IMR-90 (cell line): ENCODE results near the gene SLC7A6. TPM values are rescaled to one million over a fixed set of nuclear protein-coding genes. Genes with fewer than 3 reads are reported as not detected.

Source experiments
- ATAC-seq: fragments of 200-7000 bp; cut with Tn5 transposase; 2 replicates; pipeline ENCODE4 v1.9.1; 2020; ENCODE audit warnings: low read depth, mild to moderate bottlenecking, moderate library complexity
- BruUV-seq: library from RNA; stranded (reverse); fragments of 400-500 nt; replicated peaks from 2 replicates; lab custom pipeline; 2021; lab: Mats Ljungman, UMichigan
- CTCF ChIA-PET: fragments of 300-600 bp; formaldehyde crosslinking; extraction: SDS; loops from one replicate; lab custom pipeline; 2021; ENCODE audit warnings: antibody characterized with exemption; lab: Yijun Ruan, JAX
- POLR2A ChIA-PET: fragments of 300-600 bp; sonication (Branson Sonifier 250); formaldehyde crosslinking; loops from one replicate; lab custom pipeline; 2022; ENCODE audit warnings: antibody characterized with exemption; ENCODE audit not compliant: unreplicated experiment; lab: Charles Lee
- DNase-seq: peaks from one replicate; pipeline ENCODE4 v3.0.0; 2013
- H2AFZ ChIP-seq: replicated peaks from 2 replicates; pipeline ENCODE3; 2013; ENCODE audit warnings: low read length, mild to moderate bottlenecking; ENCODE audit not compliant: poor library complexity
- H2AK5ac ChIP-seq: 2 replicates; pipeline ENCODE4 v1.6.1; 2013; ENCODE audit warnings: low read depth, low read length, inconsistent platforms
- H2AK9ac ChIP-seq: replicated peaks from 2 replicates; pipeline ENCODE3; 2013; ENCODE audit warnings: mild to moderate bottlenecking, low read depth, low read length, moderate library complexity; ENCODE audit not compliant: poor library complexity
- H2BK120ac ChIP-seq: 2 replicates; pipeline ENCODE4 v1.6.1; 2013; ENCODE audit warnings: low read depth, low read length, inconsistent platforms
- H2BK15ac ChIP-seq: 3 replicates; pipeline ENCODE4 v1.6.1; 2013; ENCODE audit warnings: low read depth, low read length, inconsistent platforms
- H2BK20ac ChIP-seq: 2 replicates; pipeline ENCODE4 v1.6.1; 2013; ENCODE audit warnings: low read depth, mild to moderate bottlenecking, inconsistent platforms, low read length, moderate library complexity
- H2BK5ac ChIP-seq: 2 replicates; pipeline ENCODE4 v1.6.1; 2013; ENCODE audit warnings: mild to moderate bottlenecking, low read depth, low read length, inconsistent platforms; ENCODE audit not compliant: poor library complexity, severe bottlenecking
- H3K14ac ChIP-seq: replicated peaks from 2 replicates; pipeline ENCODE4 v1.6.1; 2013; ENCODE audit warnings: low read depth, low read length, inconsistent platforms
- H3K18ac ChIP-seq: 2 replicates; pipeline ENCODE4 v1.6.1; 2013; ENCODE audit warnings: low read depth, low read length, control low read depth
- H3K23ac ChIP-seq: 2 replicates; pipeline ENCODE4 v1.6.1; 2013; ENCODE audit warnings: low read depth, low read length, inconsistent platforms
- H3K27ac ChIP-seq: 2 replicates; pipeline ENCODE4 v1.5.1; 2013; ENCODE audit warnings: mild to moderate bottlenecking, control low read depth, low read length; ENCODE audit not compliant: insufficient read depth
- H3K27me3 ChIP-seq: 2 replicates; pipeline ENCODE4 v1.6.1; 2013; ENCODE audit warnings: low read length; ENCODE audit not compliant: control insufficient read depth, insufficient read depth
- H3K36me3 ChIP-seq: 2 replicates; pipeline ENCODE4 v1.6.1; 2013; ENCODE audit warnings: low read length, mixed read lengths; ENCODE audit not compliant: control insufficient read depth, insufficient read depth
- H3K4ac ChIP-seq: 2 replicates; pipeline ENCODE4 v1.6.1; 2013; ENCODE audit warnings: low read depth, low read length, inconsistent platforms
- H3K4me1 ChIP-seq: 2 replicates; pipeline ENCODE4 v1.6.1; 2013; ENCODE audit warnings: low read length, mixed read lengths; ENCODE audit not compliant: control insufficient read depth, insufficient read depth
- H3K4me2 ChIP-seq: 2 replicates; pipeline ENCODE4 v1.6.1; 2013; ENCODE audit warnings: low read depth, mild to moderate bottlenecking, control low read depth, low read length, moderate library complexity
- H3K4me3 ChIP-seq: 2 replicates; pipeline ENCODE4 v1.5.1; 2013; ENCODE audit warnings: low read depth, mild to moderate bottlenecking, control low read depth, low read length, moderate library complexity; ENCODE audit not compliant: insufficient read depth
- H3K56ac ChIP-seq: 2 replicates; pipeline ENCODE4 v1.6.1; 2013; ENCODE audit warnings: low read length, inconsistent platforms; ENCODE audit not compliant: insufficient read depth; ENCODE audit errors: extremely low read depth
- H3K79me1 ChIP-seq, 2 experiments: 2 replicates each; pipeline ENCODE4 v1.6.1; 2013; ENCODE audit warnings: low read length in 2 of 2, inconsistent platforms in 1 of 2, low read depth in 1 of 2
- H3K9ac ChIP-seq: 2 replicates; pipeline ENCODE4 v1.6.1; 2013; ENCODE audit warnings: low read depth, low read length, control low read depth
- H3K9me1 ChIP-seq: 2 replicates; pipeline ENCODE4 v1.6.1; 2013; ENCODE audit warnings: low read length, inconsistent platforms; ENCODE audit not compliant: insufficient read depth
- H3K9me3 ChIP-seq: 2 replicates; pipeline ENCODE4 v1.6.1; 2013; ENCODE audit warnings: low read length; ENCODE audit not compliant: control insufficient read depth, insufficient read depth
- H4K20me1 ChIP-seq: 2 replicates; pipeline ENCODE4 v1.6.1; 2013; ENCODE audit warnings: low read length, inconsistent platforms; ENCODE audit not compliant: insufficient read depth
- H4K5ac ChIP-seq: 2 replicates; pipeline ENCODE4 v1.6.1; 2013; ENCODE audit warnings: mild to moderate bottlenecking, low read depth, low read length, control low read depth
- H4K8ac ChIP-seq, 2 experiments: 2 replicates each; pipeline ENCODE4 v1.6.1; 2013; ENCODE audit warnings: low read depth in 2 of 2, low read length in 2 of 2, control low read depth in 1 of 2, inconsistent platforms in 1 of 2
- H4K91ac ChIP-seq: 2 replicates; pipeline ENCODE4 v1.6.1; 2013; ENCODE audit warnings: low read depth, low read length, inconsistent platforms; ENCODE audit not compliant: insufficient read depth
- CEBPB ChIP-seq: IDR thresholded peaks from 2 replicates; pipeline ENCODE4 v1.6.1; 2012; ENCODE audit warnings: low read depth, low read length, improper control_type of control experiment
- RCOR1 ChIP-seq: IDR thresholded peaks from 2 replicates; pipeline ENCODE4 v1.6.1; 2012; ENCODE audit warnings: mild to moderate bottlenecking, low read length, improper control_type of control experiment; ENCODE audit not compliant: insufficient replicate concordance
- WGBS, 2 experiments: methylation state at CpG; one replicate each; pipeline versions ENCODE4 v1.1.5 to v1.1.7; 2013; ENCODE audit warnings: missing lambda C conversion rate in 2 of 2; ENCODE audit not compliant: insufficient read length in 1 of 2; ENCODE audit errors: extremely low coverage in 2 of 2; 5-methylcytosine and 5-hydroxymethylcytosine counted together
- dilution Hi-C: fragments of 300-500 bp; cut with HindIII; formaldehyde crosslinking; loops from one replicate; pipeline ENCODE4 v1.14.3; 2018; ENCODE audit warnings: low sequenced_read_pairs; ENCODE audit not compliant: unreplicated experiment
- in situ Hi-C: fragments of 300-500 bp; cut with MboI; formaldehyde crosslinking; loops from 3 replicates; pipeline ENCODE4 v1.14.3; 2019; ENCODE audit warnings: low sequenced_read_pairs, inconsistent platforms, mixed read lengths
- intact Hi-C: fragments of 100-400 bp; cut with micrococcal nuclease; formaldehyde crosslinking; loops from 2 replicates; pipeline ENCODE4 v1.10.0; 2022
- polyA plus RNA-seq, 3 experiments: library from polyadenylated mRNA; depleted of rRNA; stranded (reverse); fragments of >200 nt; gene quantifications; 2 replicates each; pipeline ENCODE4 v1.2.3, GENCODE V29; 2012; ENCODE audit warnings: low replicate concordance in 1 of 3
- total RNA-seq: library from RNA; depleted of rRNA; stranded (reverse); fragments of >200 nt; gene quantifications from 2 replicates; pipeline ENCODE4 v1.2.3, GENCODE V29; 2012

The SLC7A6 gene
- total and polyA plus RNA-seq, 2 of the 4 experiments (the other 2 are of a cell fraction): 29.4 to 36.1 TPM

DNA sequence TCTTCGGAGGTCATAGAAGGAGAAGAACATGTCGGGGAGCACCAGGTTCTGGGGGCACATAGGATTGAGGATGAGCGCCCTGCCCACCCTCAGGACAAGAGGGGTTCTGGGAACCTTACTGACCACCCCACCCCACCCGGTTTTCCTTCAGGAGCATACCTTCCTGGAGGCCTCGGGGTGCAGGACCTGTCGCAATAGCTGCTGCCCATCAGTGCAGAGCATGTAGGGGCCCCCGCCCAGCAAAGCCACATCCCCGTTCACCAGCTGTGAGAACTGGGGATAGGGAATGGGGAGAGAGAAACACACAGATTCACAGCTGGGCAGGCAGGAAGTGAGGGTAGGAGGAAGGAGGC, 30.5 kb upstream of the SLC7A6 start:
- Histone ChIP-seq H3K56ac (no peak overlapping the region), H3K4me2 (no peak overlapping the region), H2AK5ac (no peak overlapping the region), H2BK120ac (no peak overlapping the region), H3K9me3 (no peaks in the 10 kb centered on the region), H3K9ac (no peak overlapping the region), H3K9me1 (peaks cover 8% of the 10 kb centered on the region), H2AK9ac (peak overlapping the region; percentile 79), H2BK20ac (no peak overlapping the region), H3K79me1 (peaks cover 2 to 13% of the 10 kb centered on the region in 2 experiments; a peak in 2 of 4 replicates), H2BK5ac (no peak overlapping the region), H3K4me1 (peaks cover 10% of the 10 kb centered on the region), H3K4ac (no peak overlapping the region), H3K14ac (no peak overlapping the region), H3K4me3 (no peak overlapping the region), H2AFZ (no peak overlapping the region), H3K18ac (no peak overlapping the region), H2BK15ac (no peak overlapping the region), H3K36me3 (peaks cover 2% of the 10 kb centered on the region; the same call in 1 of the 2 replicates), H3K27me3 (no peaks in the 10 kb centered on the region), H4K8ac (no peak overlapping the region), H3K27ac (no peak overlapping the region), H4K91ac (no peak overlapping the region), H4K20me1 (0 out of 2 replicates have a peak, but pooled peaks cover 3% of the 10 kb centered on the region), H4K5ac (no peak overlapping the region), H3K23ac (no peak overlapping the region)
- ATAC-seq: no peak
- dilution Hi-C loops (no loop called here), in situ Hi-C loops (no loop called here), intact Hi-C loops (no loop called here)
- no TSS peak for BruUV-seq
- no CpG with 5 or more reads among the region's 8 CpGs for WGBS, 2 experiments
- ChIA-PET CTCF (no interaction called here), POLR2A (no interaction called here)
- TF ChIP-seq RCOR1: no peak
- peak; percentile 30; the same call in 1 of the 2 replicates for TF ChIP-seq CEBPB
- DNase-seq: no peak
